Breast epithelium (tissue), 4 donors: ENCODE data around the gene VSIG10L2. TPM values are rescaled to one million over a fixed set of nuclear protein-coding genes. Genes with fewer than 3 reads are reported as not detected.
"Not testable (repeated sequence)": the region's sequence is repeated elsewhere in the genome, so short reads cannot be mapped to it uniquely, and the experiment has no call there.

Experiments used
- DNase-seq, 2 donors: peaks; one replicate each; pipeline ENCODE4 v3.0.0-alpha.2; 2019; ENCODE audit warnings: low spot score in 2 of 2
- H3K27ac ChIP-seq, 2 donors: fragments of 200-600 bp; sonication (generic) in 1 of 2; one replicate each; pipeline ENCODE4 v1.5.1; 2016 to 2019; ENCODE audit warnings: mild to moderate bottlenecking in 1 of 2
- H3K27me3 ChIP-seq, 2 donors: fragments of 200-600 bp; sonication (generic) in 1 of 2; one replicate each; pipeline versions ENCODE4 v1.5.1 to v1.6.0; 2017 to 2019; ENCODE audit warnings: control low read depth in 1 of 2, mild to moderate bottlenecking in 1 of 2
- H3K36me3 ChIP-seq: fragments of 200-600 bp; one replicate; pipeline ENCODE4 v1.5.1; 2019
- H3K4me1 ChIP-seq, 2 donors: fragments of 200-600 bp; sonication (generic); one replicate each; pipeline ENCODE4 v1.5.1; 2016 to 2019; ENCODE audit warnings: control low read depth in 1 of 2
- H3K4me3 ChIP-seq, 3 donors: fragments of 200-600 bp; sonication (generic); 1 replicate in 2 of 3; 2 replicates in 1 of 3; pipeline ENCODE4 v1.5.1; 2016 to 2019; ENCODE audit warnings: mild to moderate bottlenecking in 3 of 3, moderate library complexity in 2 of 3
- H3K9me3 ChIP-seq, 2 donors: fragments of 200-600 bp; sonication (generic) in 1 of 2; one replicate each; pipeline ENCODE4 v1.5.1; 2016 to 2019; ENCODE audit warnings: control low read depth in 1 of 2
- CTCF ChIP-seq, 3 donors: fragments of 450-650 bp; IDR thresholded peaks; one replicate each; pipeline ENCODE4 v1.5.1; 2016 to 2017; ENCODE audit warnings: antibody characterized with exemption in 3 of 3, mild to moderate bottlenecking in 3 of 3, moderate library complexity in 3 of 3
- POLR2A ChIP-seq: fragments of 450-650 bp; IDR thresholded peaks from one replicate; pipeline ENCODE4 v1.6.1; 2016; ENCODE audit warnings: antibody characterized with exemption, mild to moderate bottlenecking, moderate library complexity
- POLR2AphosphoS5 ChIP-seq, 3 donors: sonication (generic); formaldehyde crosslinking; IDR thresholded peaks; one replicate each; pipeline ENCODE4 v1.6.1; 2017; ENCODE audit warnings: antibody characterized with exemption in 3 of 3
- intact Hi-C: fragments of 100-400 bp; cut with DNase I; formaldehyde crosslinking; loops from one replicate; pipeline ENCODE4 v1.15.1; 2023; ENCODE audit warnings: low total_unique reads
- total RNA-seq, 3 donors: library from RNA; depleted of rRNA; stranded (reverse); fragments of >200 nt; gene quantifications; one replicate each; pipeline ENCODE4 v1.1.0, GENCODE V29; 2016

The VSIG10L2 gene
- total RNA-seq, 3 donors from 2014 or later: 3.6 to 4.1 TPM; not detected in 1

DNA sequence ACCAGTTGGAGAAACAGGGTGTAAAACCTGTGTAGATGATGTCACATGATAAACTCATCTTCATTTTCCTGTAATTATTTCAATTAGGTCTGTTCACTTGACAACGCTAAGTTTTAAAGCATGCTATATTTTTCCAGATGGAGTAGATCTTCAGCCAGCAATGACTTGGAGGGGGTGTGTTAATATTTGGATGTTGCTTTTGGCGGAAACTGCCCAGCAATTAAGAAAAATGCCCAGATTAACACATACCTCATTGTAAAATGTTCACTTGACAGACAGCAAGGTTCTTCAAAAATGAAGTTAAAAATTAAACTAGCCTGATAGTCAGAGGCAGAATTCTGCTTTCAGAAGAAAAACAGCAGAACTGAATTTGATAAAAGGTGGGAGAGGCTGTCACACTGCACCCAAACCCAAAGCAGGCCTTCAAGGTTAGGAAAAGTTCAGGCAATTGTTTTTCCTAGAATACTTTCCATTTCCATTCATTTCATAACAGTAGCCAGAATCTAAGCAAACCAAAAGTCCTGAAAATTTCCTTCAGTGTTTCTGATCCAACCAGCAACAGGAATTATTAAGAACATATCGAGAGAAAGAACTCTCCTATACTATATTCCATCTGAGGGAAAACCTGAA, 33.0 kb downstream of the VSIG10L2 start:
- Histone ChIP-seq H3K27me3 (no peaks in the 10 kb centered on the region), H3K4me3 (no peak overlapping the region), H3K27ac (peak overlapping the region in 1 of 2 donors; percentile 7), H3K4me1 (no peaks in the 10 kb centered on the region), H3K9me3 (no peaks in the 10 kb centered on the region), H3K36me3 (no peaks in the 10 kb centered on the region)
- intact Hi-C loops: no loop called here
- TF ChIP-seq POLR2AphosphoS5 (IDR thresholded peaks at IDR 0.05) (no peak), POLR2A (no peak), CTCF (IDR thresholded peaks at IDR 0.05) (no peak)
- no peak for DNase-seq

GRCh38 chr11:125979511-125979910, 33.7 kb downstream of the VSIG10L2 start:
- no peak overlapping the region for H3K27ac ChIP-seq
- intact Hi-C loops: no loop called here
- H3K36me3 ChIP-seq: no peaks in the 10 kb centered on the region
- H3K4me3 ChIP-seq: no peak overlapping the region
- H3K27me3 ChIP-seq: no peaks in the 10 kb centered on the region
- no peak for DNase-seq
- H3K9me3 ChIP-seq: no peaks in the 10 kb centered on the region
- H3K4me1 ChIP-seq: no peaks in the 10 kb centered on the region
- TF ChIP-seq POLR2A (no peak), POLR2AphosphoS5 (IDR thresholded peaks at IDR 0.05) (no peak), CTCF (IDR thresholded peaks at IDR 0.05) (no peak)

DNA sequence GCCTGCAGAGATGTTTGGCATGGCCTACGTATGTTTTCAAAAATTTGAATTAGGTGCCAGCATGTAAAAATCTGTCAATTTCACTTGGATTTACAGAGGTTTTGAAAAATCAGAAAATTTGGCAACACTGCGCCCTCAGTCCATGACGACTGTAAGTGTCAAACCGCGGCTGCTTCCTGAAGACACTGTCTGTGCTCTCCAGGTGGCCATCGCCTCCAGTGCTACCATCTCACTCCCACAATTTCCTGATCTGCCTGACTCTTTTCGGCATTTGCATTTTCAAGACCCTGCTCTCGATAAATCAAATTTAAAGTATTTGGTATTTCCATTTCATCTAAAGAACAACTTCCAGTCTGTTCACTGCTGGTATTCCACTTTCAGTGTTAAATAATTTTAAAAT, 34.6 kb downstream of the VSIG10L2 start:
- intact Hi-C loops: no loop called here
- H3K9me3 ChIP-seq: no peaks in the 10 kb centered on the region
- H3K27ac ChIP-seq: no peak overlapping the region
- no peaks in the 10 kb centered on the region for H3K27me3 ChIP-seq
- DNase-seq: no peak
- H3K4me3 ChIP-seq: no peak overlapping the region
- no peaks in the 10 kb centered on the region for H3K4me1 ChIP-seq
- no peak for TF ChIP-seq POLR2AphosphoS5 (IDR thresholded peaks at IDR 0.05)
- H3K36me3 ChIP-seq: no peaks in the 10 kb centered on the region

GRCh38 chr11:125982348-125982730, 36.5 kb downstream of the VSIG10L2 start:
- intact Hi-C loops: no loop called here
- H3K36me3 ChIP-seq: no peaks in the 10 kb centered on the region
- no peaks in the 10 kb centered on the region for H3K4me1 ChIP-seq
- no peaks in the 10 kb centered on the region for H3K9me3 ChIP-seq
- TF ChIP-seq POLR2A: no peak
- no peak for TF ChIP-seq POLR2AphosphoS5 (IDR thresholded peaks at IDR 0.05)
- TF ChIP-seq CTCF (IDR thresholded peaks at IDR 0.05): no peak
- no peaks in the 10 kb centered on the region for H3K27me3 ChIP-seq
- DNase-seq: no peak
- no peak overlapping the region for H3K27ac ChIP-seq
- no peak overlapping the region for H3K4me3 ChIP-seq

DNA sequence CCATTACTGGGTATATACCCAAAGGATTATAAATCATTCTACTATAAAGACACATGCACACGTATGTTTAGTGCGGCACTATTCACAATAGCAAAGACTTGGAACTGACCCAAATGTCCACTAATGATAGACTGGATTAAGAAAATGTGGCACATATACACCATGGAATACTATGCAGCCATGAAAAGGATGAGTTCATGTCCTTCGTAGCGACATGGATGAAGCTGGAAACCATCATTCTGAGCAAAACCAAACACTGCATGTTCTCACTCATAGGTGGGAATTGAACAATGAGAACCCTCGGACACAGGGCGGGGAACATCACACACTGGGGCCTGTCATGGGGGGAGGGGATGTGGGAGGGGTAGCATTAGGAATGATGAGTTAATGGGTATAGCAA, 40.1 kb downstream of the VSIG10L2 start:
- DNase-seq, intact Hi-C loops, H3K4me1 ChIP-seq, H3K36me3 ChIP-seq, H3K27ac ChIP-seq, H3K4me3 ChIP-seq, H3K27me3 ChIP-seq, H3K9me3 ChIP-seq: not testable (repeated sequence)

- no peaks in the 10 kb centered on the region for H3K9me3 ChIP-seq
- DNase-seq: no peak
- H3K27ac ChIP-seq: no peak overlapping the region
- no peak overlapping the region for H3K4me3 ChIP-seq
- no peaks in the 10 kb centered on the region for H3K4me1 ChIP-seq
- intact Hi-C loops: no loop called here
- H3K36me3 ChIP-seq: no peaks in the 10 kb centered on the region
- no peaks in the 10 kb centered on the region for H3K27me3 ChIP-seq
- no peak for TF ChIP-seq CTCF (IDR thresholded peaks at IDR 0.05)
- TF ChIP-seq POLR2A: no peak
- TF ChIP-seq POLR2AphosphoS5 (IDR thresholded peaks at IDR 0.05): no peak
Observed at GRCh38 chr11:125987066-125987641, 41.3 kb downstream of the VSIG10L2 start.
